ENCODE results near the gene TMEM132D.
"Not testable (repeated sequence)": the region's sequence is repeated elsewhere in the genome, so short reads cannot be mapped to it uniquely, and the experiment has no call there.

The TMEM132D gene

DNA sequence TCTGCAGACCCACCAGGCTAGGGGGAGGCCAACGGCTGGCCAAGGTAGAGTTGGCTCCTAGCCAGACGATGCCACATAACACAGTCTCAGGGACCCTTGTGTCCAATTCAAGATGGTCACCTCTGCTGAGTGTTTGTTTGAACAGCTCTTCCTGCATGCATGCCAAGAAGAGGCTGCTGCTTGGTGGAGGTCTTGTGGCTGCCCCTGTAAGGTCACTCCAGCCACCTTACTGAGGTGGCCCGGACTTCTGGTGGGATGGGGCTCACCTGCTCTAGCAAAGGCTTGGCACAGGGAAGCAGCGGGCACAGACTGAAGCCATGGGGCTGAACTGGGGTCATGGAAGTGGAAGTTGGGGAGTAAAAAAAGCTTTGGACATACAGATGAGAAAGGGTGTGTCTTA lies 840.2 kb downstream of the TMEM132D start:
- no peak for DNase-seq (ENCODE audit: low spot score)

DNA sequence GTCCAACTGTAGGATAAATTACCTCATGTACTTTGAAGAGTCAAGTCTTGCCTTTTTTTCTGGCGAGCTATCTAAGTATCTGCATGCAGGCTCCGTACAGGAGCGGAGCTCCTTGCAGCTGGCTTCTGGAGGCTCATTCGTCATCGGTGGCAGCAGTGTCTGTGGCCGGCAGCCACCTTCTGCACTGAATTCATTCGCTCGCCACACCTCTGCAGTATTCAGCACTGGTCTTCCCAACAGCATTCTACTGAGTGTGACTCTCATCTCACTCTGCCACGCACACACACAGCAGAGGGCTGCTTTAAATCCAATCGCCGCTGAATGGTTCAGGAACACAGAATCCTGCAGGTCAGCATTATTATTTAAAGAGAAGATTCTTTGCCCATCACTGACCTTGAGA lies 850.6 kb downstream of the TMEM132D start:
- no peak for DNase-seq (ENCODE audit: low spot score)

DNA sequence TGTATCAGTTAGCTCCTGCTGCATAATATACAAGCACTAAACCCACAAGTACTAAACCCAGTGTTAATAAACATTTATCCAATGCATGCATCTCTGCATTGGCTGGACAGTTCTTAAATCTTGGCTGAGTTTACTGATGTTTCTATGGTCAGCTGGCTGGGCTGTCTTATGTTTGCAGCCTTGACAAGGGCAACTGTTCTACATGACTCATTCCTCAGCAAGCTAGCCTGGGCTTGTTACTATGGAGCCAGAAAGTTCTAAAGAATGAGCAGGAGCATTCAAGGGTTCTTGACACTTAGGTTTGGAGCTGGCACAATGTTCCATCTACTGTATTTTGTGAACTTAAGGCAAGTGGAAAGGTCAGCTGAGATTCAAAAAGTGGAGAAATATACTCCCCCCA lies 851.5 kb downstream of the TMEM132D start:
- no peak for DNase-seq (ENCODE audit: low spot score)

DNA sequence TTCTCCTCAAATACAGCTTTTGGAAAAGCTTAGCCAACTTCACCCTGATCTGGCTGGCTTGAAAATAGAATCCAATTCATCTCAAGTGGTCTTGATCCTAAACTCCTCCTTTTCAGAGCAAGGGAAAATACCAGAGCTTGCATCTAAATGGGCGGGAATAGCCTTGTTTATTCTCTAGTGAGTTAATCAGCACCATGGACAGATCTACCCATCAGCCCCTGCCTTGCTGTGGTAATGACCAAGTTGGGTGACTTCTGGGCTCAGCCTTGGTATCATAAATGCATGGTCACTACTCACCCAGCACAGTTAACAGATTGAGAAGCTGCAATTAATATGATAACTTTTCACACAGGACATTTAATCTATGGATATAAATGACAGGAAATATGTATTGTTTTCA lies 853.9 kb downstream of the TMEM132D start:
- peak; percentile 63 for DNase-seq (ENCODE audit: low spot score)

DNA sequence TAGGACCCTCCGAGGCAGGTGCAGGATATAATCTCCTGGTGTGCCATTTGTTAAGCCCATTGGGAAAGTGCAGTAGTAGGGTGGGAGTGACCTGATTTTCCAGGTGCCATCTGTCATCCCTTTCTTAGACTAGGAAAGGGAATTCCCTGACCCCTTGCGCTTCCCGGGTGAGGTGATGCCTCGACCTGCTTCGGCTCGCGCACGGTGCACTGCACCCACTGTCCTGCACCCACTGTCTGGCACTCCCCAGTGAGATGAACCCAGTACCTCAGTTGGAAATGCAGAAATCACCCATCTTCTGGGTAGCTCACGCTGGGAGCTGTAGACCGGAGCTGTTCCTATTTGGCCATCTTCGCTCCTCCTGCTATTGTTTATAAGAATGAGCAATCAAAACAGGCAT lies 860.5 kb downstream of the TMEM132D start:
- not testable (repeated sequence) for DNase-seq (ENCODE audit: low spot score)

DNA sequence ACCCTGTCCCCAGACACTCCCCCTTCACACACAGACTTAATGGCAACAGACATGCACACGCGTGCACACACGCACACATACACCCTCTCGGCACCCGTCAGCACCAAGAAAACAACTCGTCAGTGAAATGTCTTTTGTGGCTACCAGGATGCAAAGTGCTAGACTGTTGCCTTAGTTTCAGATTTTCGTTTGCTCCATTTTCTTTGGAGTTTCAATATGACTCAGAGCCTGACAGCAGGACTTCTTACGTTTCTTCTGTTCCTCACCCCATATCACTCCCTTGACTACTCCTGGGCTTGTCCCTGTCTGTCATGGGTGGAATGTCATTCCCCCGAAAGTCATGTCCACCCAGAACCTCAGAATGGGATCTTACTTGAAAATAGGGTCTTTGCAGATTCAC lies 867.7 kb downstream of the TMEM132D start:
- DNase-seq (ENCODE audit: low spot score) = no peak

DNA sequence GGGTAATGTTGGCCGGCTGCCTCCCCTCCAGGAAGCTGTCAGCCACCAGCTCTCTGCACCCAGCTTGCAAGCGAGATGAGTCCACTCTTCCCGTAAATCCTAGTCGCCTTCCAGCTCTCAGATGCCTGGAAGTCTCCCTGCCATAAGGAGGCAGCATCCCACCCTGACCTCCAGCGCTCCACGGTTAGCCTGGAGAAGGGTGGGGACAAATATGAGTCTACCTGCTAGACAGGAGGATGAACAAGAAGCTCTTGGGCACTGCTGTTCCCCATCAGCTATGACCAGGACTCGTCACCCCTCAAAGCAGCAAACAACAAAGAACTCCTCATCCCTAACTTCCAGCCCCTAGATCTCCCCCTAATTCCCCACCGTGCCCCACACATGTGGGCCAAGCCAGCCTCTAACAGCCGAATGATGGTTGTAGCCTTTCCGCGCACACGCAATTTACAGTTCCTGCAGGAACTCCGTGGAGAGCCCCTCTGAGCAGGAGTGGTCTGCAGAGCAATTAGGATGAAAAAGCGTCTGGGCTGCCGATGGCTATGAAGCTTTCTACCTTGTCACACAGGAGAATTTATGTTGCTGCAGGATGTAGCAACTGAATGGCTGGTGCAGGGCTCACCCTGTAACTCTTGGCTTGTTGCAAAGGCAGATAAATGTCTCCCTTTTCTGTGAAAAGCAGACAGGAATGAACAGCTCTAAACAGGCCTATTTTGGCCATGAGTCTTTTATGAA lies 869.1 kb downstream of the TMEM132D start:
- DNase-seq (ENCODE audit: low spot score) = no peak

DNA sequence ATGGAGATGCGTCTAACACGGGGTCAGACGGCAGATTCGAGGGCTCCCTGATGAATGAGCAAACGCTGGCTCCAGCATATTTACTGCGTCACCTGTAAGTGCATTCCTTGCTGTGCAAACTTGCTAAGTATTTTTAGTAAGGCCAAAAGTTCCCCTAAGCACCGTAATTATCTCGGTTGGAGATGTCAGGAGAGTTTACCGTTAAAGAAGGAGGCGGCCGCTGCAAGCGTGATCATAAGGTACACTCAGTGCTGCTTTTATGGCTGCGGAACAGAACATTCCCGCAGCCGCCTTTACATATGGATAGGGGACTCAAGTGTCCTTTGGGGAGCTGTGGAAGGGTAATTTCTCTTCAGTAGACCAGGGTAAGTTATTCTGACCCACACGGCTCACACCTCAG lies 875.0 kb downstream of the TMEM132D start:
- DNase-seq (ENCODE audit: low spot score) = no peak

DNA sequence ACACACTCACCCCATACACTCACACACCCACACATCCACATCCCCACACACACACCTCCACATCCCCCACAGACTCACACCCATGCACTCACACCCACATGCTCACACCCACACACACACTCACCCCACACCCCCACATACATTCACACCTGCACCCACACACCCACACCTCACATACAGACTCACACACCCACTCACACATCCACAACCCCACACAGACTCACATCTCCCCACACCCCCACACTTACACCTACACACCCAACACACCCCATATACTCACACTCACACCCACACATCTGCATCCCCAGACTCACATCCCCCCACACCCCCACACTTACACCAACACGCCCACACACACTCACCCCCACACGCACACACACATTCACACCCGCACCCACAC lies 878.8 kb downstream of the TMEM132D start:
- no peak for DNase-seq (ENCODE audit: low spot score)
